ENCODE measurements around the gene SCFD2. TPM values are rescaled to one million over a fixed set of nuclear protein-coding genes. Genes with fewer than 3 reads are reported as not detected.
"Not testable (repeated sequence)": the region's sequence is repeated elsewhere in the genome, so short reads cannot be mapped to it uniquely, and the experiment has no call there.

Gene SCFD2
- total RNA-seq, 1 donor from 2014 or later: 46.6 TPM

GRCh38 chr4:53101191-53101581 lies 264.7 kb downstream of the SCFD2 start:
- no peak for DNase-seq (ENCODE audit: low spot score)

- DNase-seq (ENCODE audit: low spot score): no peak
Observed at GRCh38 chr4:53100501-53101190, 265.2 kb downstream of the SCFD2 start.

- no peak for DNase-seq (ENCODE audit: low spot score)
Observed at GRCh38 chr4:53098681-53099121, 267.2 kb downstream of the SCFD2 start.

DNA sequence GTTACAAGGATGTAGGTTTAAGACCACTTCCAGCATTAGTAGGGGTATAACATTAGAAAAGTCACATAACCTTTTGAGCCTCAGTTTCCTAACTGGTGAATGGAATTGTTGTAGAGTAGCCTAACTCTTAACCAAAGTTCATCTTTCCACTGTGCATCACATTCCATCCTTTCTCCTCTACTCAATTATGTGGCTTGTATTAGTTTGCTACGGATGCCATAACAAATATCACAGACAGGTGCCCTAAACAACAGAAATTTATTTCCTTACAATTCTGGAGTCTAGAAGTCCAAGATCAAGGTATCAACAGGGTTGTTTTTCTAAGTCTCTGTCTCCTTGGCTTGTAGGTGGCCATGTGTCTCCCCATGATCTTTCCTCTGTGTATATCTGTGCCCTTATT lies 271.8 kb downstream of the SCFD2 start:
- no peak for DNase-seq (ENCODE audit: low spot score)

GRCh38 chr4:53089936-53090729 lies 275.7 kb downstream of the SCFD2 start:
- no peak for DNase-seq (ENCODE audit: low spot score)

GRCh38 chr4:53088152-53088551 lies 277.7 kb downstream of the SCFD2 start:
- no peak for DNase-seq (ENCODE audit: low spot score)

DNA sequence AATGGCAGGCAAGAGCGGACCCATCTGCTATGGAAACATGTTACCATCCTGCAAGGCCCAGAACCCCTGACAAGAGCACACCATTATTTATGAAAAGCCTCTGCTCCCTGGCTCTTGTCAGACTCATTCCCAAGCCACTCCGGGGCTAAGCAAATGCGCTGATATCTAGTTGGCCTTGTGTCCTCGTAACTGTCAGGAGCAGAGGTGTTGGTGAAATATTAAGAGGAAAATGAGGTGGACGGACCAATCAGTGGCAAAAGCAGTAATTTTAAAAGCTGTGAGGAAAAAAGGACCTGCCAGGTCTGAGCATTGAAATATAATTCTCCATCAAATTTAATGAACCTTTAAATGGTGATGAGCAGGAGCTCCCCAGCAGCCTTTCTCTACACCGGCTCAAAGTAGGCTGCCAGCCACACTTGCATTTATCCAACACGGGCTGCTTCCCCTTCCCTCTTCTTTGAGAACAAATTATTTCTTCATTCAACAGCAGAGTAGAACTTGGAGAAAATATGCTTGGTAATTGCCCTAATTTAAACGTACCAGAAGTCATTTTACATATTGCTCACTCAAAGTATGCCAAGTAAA lies 289.4 kb downstream of the SCFD2 start:
- DNase-seq (ENCODE audit: low spot score): no peak

DNA sequence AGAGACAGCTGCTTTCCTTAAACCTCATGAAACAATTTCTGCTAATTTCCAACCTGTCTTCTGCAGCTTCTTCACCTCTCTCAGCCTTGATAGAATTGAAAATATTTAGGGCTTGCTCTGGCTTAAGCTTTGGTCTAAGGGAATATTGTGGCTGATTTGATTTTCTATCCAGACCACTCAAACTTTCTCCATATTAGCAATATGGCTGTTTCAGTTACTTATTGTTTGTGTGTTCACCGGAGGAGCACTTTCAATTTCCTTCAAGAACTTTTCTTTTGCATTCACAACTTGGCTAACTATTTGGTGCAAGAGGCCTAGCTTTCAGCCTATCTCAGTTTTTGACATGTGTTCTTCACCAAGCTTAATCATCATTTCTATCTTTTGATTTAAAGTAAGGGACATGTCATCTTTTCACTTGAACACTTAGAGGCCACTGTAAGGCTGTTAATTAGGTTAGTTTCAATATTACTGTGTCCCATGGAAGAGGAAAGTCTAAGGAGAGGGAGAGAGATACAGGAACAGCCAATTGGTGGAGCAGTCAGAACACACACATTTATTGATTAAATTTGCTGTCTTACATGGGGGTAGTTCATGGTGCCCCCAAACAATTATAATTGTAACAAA lies 290.6 kb downstream of the SCFD2 start:
- no peak for DNase-seq (ENCODE audit: low spot score)

GRCh38 chr4:53068755-53069330 lies 297.0 kb downstream of the SCFD2 start:
- DNase-seq (ENCODE audit: low spot score): no peak

DNA sequence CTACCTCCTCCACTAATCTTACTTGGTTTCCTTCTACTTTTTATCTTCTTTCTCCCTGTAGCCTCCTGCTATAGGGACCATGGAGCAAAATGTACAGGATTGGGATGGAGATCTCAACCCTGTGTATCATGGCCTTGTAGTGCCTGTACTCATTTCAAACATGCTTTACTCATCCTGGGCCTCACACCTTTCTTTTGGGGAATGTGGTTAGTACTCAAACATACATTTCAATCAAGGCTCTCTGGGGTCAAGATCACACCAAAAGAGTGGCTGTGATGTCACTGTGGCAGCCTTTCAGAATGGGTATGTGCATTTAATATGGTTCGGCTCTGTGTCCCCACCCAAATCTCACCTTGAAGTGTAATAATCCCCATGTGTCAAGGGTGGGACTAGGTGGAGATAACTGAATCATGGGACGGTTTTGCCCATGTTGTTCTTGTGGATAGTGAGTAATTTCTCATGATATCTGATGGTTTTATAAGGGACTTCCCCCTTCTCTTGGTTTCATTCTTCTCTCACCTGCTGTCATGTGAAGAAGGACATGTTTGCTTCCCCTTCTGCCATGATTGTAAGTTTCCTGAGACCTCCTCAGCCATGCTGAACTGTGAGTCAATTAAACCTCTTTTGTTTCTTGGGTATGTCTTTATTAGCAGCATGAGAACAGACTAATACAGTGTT lies 298.6 kb downstream of the SCFD2 start:
- DNase-seq (ENCODE audit: low spot score): no peak

GRCh38 chr4:53066155-53066554 lies 299.7 kb downstream of the SCFD2 start:
- DNase-seq (ENCODE audit: low spot score): no peak

DNA sequence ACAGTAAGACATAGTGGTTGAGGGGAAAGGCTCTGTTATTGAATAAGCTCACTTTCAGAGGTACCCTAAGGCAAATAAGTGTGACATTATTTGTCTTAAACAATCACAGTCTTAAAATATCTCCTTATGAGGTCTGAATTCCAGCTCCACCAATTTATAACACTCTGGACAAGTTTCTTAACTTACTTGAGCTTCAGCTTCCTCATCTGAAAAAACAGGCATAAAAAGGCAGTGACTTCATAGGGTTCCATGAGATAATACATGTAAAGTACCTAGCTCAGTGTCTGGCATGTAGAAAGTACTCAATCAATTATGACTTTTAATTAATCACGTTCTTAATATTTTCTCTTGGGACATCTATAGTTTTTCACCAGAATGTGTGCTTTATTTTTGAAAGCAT lies 301.3 kb downstream of the SCFD2 start:
- no peak for DNase-seq (ENCODE audit: low spot score)

GRCh38 chr4:53061091-53061850 lies 304.6 kb downstream of the SCFD2 start:
- no peak for DNase-seq (ENCODE audit: low spot score)

- no peak for DNase-seq (ENCODE audit: low spot score)
Observed at GRCh38 chr4:53060278-53060677, 305.6 kb downstream of the SCFD2 start.

GRCh38 chr4:53059871-53060270 lies 306.0 kb downstream of the SCFD2 start:
- DNase-seq (ENCODE audit: low spot score): no peak

DNA sequence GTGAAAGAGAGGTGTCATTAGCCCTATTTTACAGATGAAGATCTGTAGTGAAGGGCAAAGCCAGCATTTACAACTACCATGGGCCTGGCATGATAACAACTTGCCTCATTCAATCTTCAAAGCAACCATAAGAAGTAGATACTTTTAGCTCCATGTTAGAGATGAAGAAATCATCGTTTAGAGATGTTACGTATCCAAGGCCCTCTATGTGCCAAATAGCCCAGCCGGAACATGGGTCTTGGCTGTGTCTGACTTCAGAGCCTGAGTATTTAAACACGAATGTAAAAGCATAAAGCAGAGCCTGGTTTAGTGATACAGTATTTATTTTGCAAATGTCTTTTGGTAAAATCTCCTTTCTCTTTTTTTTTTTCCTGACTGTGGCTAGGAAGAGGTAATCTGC lies 306.6 kb downstream of the SCFD2 start:
- no peak for DNase-seq (ENCODE audit: low spot score)

GRCh38 chr4:53057679-53058078 lies 308.2 kb downstream of the SCFD2 start:
- no peak for DNase-seq (ENCODE audit: low spot score)

- not testable (repeated sequence) for DNase-seq (ENCODE audit: low spot score)
Observed at GRCh38 chr4:53057108-53057507, 308.8 kb downstream of the SCFD2 start.

DNA sequence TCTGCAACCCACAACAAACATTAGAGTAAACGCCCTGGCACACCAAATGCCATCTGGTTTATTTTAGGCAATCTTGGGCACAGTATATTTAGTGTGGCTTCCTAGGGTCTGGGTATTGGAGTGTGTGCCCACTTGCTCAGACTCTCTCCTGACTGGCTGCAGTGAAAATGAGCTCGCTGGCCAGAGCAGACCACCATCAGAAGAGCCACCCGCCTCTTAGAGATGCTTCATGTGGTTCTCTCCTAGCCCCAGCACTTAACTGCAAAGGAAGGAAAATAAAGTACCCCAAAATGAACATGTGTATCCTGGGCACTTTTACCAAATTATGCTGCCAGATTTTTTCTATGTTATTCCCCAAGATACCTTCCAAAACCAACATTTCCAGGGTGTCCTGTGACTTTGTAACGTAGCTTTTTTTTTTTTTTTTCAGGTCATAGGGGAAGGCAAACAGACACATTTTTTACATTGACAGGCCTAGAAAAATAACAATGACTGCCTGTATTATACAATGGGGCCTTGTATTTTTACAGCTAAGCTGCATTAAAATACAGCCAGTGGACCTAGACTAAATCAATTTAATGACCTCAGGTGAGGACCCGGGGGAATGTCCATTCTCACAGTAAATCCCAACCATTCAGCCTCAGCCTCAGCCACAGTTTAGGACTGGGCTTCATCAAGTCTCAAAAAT lies 310.0 kb downstream of the SCFD2 start:
- DNase-seq (ENCODE audit: low spot score): no peak

GRCh38 chr4:53055274-53055673 lies 310.6 kb downstream of the SCFD2 start:
- DNase-seq (ENCODE audit: low spot score): no peak
